PFSK-1 (cell line): ENCODE results near the gene KIAA0319L.

Experiments used
- POLR2AphosphoS5 ChIP-seq: IDR thresholded peaks from 2 replicates; pipeline ENCODE4 v1.6.1; 2012; ENCODE audit warnings: low read depth, mild to moderate bottlenecking, control low read depth, low read length, moderate library complexity
- REST ChIP-seq, 2 experiments: IDR thresholded peaks; 2 replicates each; pipeline versions ENCODE4 v1.6.1 to v1.8.0; 2011 to 2012; ENCODE audit warnings: low read depth in 2 of 2, low read length in 2 of 2, control low read depth in 1 of 2, inconsistent platforms in 1 of 2, mild to moderate bottlenecking in 1 of 2, moderate library complexity in 1 of 2; ENCODE audit not compliant: insufficient read depth in 1 of 2
- TAF1 ChIP-seq: IDR thresholded peaks from 2 replicates; pipeline ENCODE4 v1.6.1; 2012; ENCODE audit warnings: low read length, control low read depth, borderline replicate concordance; ENCODE audit not compliant: insufficient read depth

- no peak for TF ChIP-seq TAF1
- no peak for TF ChIP-seq REST (IDR thresholded peaks at IDR 0.05; ENCODE audit: insufficient read depth in 1 of 2, low read depth in 2 of 2, low read length in 2 of 2)
- TF ChIP-seq POLR2AphosphoS5 = no peak; the same call in 1 of the 2 replicates
Measured at GRCh38 chr1:35595684-35596083, 38.5 kb upstream of the KIAA0319L start.
